Activated CD4-positive, alpha-beta T cell treated with anti-CD3 and anti-CD28 coated beads for 36 hours (primary cell): ENCODE results near the gene FHL2. TPM values are rescaled to one million over a fixed set of nuclear protein-coding genes. Genes with fewer than 3 reads are reported as not detected.

Source experiments
- ATAC-seq: fragments of 200-7000 bp; cut with Tn5 transposase; one replicate; pipeline ENCODE4 v1.10.0; 2021; ENCODE audit warnings: mild to moderate bottlenecking, moderate library complexity
- CTCF ChIA-PET: fragments of 350-600 bp; sonication (Branson Sonifier 250); formaldehyde crosslinking; loops from one replicate; lab custom pipeline; 2021; ENCODE audit warnings: antibody characterized with exemption; lab: Charles Lee
- POLR2A ChIA-PET: fragments of 350-600 bp; sonication (Branson Sonifier 250); formaldehyde crosslinking; loops from one replicate; lab custom pipeline; 2021; ENCODE audit warnings: antibody characterized with exemption, inconsistent platforms; lab: Charles Lee
- DNase-seq: peaks from one replicate; pipeline ENCODE4 v3.0.0-alpha.2; 2020
- H3K27ac Mint-ChIP-seq: one replicate; pipeline ENCODE4 v1.8.0; 2021; ENCODE audit warnings: mixed read lengths
- H3K27me3 Mint-ChIP-seq: one replicate; pipeline ENCODE4 v1.8.0; 2021; ENCODE audit warnings: mixed read lengths
- H3K36me3 Mint-ChIP-seq: one replicate; pipeline ENCODE4 v1.8.0; 2021; ENCODE audit warnings: low read depth, mixed read lengths
- H3K4me1 Mint-ChIP-seq: one replicate; pipeline ENCODE4 v1.8.0; 2021; ENCODE audit warnings: mixed read lengths
- H3K4me3 Mint-ChIP-seq: one replicate; pipeline ENCODE4 v1.8.0; 2021; ENCODE audit warnings: mild to moderate bottlenecking, moderate library complexity, mixed read lengths
- H3K9me3 Mint-ChIP-seq: one replicate; pipeline ENCODE4 v1.8.0; 2021; ENCODE audit warnings: low read depth, mixed read lengths
- intact Hi-C, 2 experiments: fragments of 100-400 bp; cut with DNase I in 1 of 2; cut with micrococcal nuclease in 1 of 2; formaldehyde crosslinking; loops; one replicate each; pipeline versions ENCODE4 v1.14.2 to v1.15.1; 2022 to 2024; cut with DNase I, micrococcal nuclease
- total RNA-seq, 2 experiments: library from RNA; stranded (reverse); gene quantifications; one replicate each; pipeline ENCODE4 v1.2.3, GENCODE V29; 2021

The FHL2 gene
- total RNA-seq, 2 experiments from 2014 or later: 3.9 to 4.7 TPM

DNA sequence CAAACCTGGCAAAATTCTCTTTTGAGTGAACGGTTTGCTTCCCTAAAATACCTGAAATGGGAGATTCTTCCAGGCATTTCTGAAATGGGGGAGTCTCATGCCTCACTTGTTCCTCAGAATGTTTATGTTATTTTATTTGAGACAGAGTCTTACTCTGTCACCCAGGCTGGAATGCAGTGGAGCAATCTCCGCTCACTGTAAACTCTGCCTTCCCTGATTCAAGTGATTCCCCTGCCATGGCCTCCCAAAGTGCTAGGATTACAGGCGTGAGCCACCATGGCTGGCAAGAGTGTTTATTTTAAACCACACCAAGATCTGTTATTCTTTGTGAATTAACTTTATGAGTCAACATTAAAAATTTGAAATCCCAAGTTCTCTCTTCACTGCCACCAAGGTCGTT lies 6.4 kb upstream of the FHL2 start:
- ChIA-PET POLR2A (no interaction called here), CTCF (no interaction called here)
- Mint-ChIP-seq H3K9me3 (no peaks in the 10 kb centered on the region), H3K27ac (no peak overlapping the region), H3K4me1 (no peaks in the 10 kb centered on the region), H3K36me3 (no peaks in the 10 kb centered on the region), H3K27me3 (peaks cover 4% of the 10 kb centered on the region), H3K4me3 (no peak overlapping the region)
- DNase-seq (no peak), ATAC-seq (no peak)
- intact Hi-C loops: no loop called here

DNA sequence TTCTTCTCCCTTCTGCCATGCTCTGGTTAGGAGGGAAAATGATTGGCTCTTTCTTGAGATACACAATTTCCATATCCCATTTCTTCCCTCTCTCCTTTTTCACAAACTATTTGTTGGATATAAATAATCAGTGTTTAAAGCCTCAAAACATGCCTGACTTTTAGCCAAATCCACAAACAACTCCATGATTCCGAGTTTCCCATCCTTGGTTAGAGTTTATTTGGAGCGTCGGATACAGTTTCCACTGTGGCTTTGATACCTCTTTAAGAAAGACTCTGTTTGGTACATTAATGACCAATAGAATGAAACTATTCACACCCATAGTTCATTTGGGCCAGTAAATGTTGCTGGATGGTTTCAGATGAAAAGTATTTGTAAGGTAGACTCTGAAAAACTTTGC lies 5.9 kb upstream of the FHL2 start:
- intact Hi-C loops: no loop called here
- H3K9me3 Mint-ChIP-seq: no peaks in the 10 kb centered on the region
- H3K4me1 Mint-ChIP-seq: no peaks in the 10 kb centered on the region
- no peak for ATAC-seq
- DNase-seq: no peak
- CTCF ChIA-PET: interaction anchor here (1.3 to 1.7 kb wide), 2 partner anchors 11 to 36 kb away, joined by 4 read pairs; no protein-coding TSS in a partner anchor
- H3K27me3 Mint-ChIP-seq: peaks cover 9% of the 10 kb centered on the region
- H3K27ac Mint-ChIP-seq: no peak overlapping the region
- POLR2A ChIA-PET: no interaction called here
- H3K36me3 Mint-ChIP-seq: no peaks in the 10 kb centered on the region
- no peak overlapping the region for H3K4me3 Mint-ChIP-seq

DNA sequence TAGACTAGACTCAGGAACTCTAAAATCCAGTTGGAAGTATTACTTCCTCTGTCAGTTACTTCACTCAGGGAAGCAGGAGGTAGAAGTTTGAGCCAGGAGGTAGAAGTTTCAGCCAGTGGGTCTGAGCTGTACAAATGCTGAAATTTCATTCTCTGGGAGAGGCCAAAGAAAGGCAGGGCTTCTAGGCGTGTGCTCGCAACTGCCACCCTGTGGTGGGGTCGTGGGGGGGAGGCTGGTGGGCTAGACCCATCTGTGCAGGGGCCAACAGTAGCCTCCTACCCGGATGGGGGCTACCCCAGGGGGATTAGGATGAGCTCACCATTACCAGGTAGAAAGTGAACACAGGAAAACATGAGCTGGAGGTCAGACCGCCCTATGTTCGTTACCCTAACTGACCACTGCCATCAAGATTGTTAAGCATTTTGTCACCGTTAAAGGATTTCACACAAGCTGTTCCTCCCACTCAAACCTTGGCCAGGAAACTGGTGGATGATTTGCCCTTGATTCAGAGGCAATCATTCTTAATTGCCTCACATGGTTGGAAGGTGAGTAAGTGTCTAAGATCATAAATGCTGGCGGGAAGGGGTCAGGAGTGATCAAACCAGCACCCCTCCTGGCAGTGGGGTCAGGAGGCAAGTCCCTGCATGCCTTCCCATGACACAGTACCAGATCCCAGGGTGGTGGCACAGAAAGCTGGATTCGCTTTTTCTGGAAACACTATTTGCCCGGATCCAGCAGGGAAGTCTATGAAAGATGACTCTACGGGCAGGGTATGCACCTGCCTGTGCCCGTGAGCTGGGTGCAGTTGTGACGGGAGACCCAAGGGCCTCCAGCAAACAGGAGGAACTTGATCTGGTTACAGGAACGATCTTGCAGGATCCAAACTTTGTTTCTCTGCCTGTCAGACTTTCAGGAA lies 5.2 kb upstream of the FHL2 start:
- Mint-ChIP-seq H3K27me3 (peaks cover 13% of the 10 kb centered on the region), H3K4me1 (no peaks in the 10 kb centered on the region), H3K27ac (no peak overlapping the region), H3K9me3 (no peaks in the 10 kb centered on the region), H3K4me3 (no peak overlapping the region), H3K36me3 (no peaks in the 10 kb centered on the region)
- intact Hi-C loops: no loop called here
- ATAC-seq: no peak
- CTCF ChIA-PET: interaction anchor here (1.1 to 1.7 kb wide), 3 partner anchors 10 to 254 kb away, joined by 3 to 4 read pairs (median 4); no protein-coding TSS in a partner anchor
- POLR2A ChIA-PET: no interaction called here
- DNase-seq: no peak

DNA sequence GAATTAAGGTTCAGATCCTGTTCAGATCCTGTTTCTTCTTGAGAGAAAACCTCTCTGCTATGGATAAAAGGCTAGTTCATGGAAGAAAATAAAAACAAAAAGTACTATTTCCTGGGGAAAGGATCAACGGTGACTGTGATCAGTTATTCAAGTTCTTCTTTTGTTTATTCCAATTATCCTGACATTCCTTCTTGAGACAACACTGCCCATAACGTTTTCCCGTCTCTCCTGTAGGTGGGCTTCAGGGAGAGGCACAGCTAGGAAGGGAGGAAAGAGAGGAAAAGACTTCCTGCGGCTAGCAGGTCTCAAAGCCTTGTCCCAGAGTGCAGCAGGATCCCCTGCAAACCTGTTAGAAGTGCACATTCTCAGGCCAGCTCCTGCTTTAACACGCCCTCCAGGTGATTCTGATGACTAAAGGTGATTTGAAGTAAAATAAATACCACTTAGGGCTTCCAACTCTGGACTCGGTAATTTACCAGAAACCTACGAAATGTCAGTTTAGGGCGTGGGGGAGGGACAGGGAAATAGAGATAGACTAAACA lies 4.5 kb upstream of the FHL2 start:
- H3K27ac Mint-ChIP-seq: no peak overlapping the region
- CTCF ChIA-PET: interaction anchor here (1.1 to 1.7 kb wide), 3 partner anchors 9 to 254 kb away, joined by 3 to 4 read pairs (median 4); no protein-coding TSS in a partner anchor
- POLR2A ChIA-PET: no interaction called here
- no peaks in the 10 kb centered on the region for H3K36me3 Mint-ChIP-seq
- DNase-seq (no peak), ATAC-seq (no peak)
- H3K4me1 Mint-ChIP-seq: no peaks in the 10 kb centered on the region
- no peak overlapping the region for H3K4me3 Mint-ChIP-seq
- no peaks in the 10 kb centered on the region for H3K9me3 Mint-ChIP-seq
- intact Hi-C loops: no loop called here
- peaks cover 11% of the 10 kb centered on the region for H3K27me3 Mint-ChIP-seq

DNA sequence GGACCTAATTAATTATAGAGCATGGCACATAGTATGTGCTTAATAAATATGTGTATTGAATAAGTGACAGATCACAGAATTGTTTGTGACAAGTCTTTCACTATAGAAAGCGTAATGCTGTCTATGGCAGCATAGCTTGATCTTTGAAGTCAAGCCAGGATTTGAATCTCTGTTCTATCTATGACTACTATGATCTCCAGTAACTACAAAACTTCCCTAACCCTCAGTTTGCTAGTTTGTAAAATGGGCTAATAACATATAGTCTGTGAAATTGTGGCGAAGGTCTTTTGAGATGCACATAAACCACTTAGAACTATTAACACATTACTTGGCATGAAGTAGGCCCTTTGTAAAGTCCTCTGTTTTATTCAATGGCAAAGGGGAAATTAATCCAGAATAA lies 4.0 kb upstream of the FHL2 start:
- intact Hi-C loops: no loop called here
- ATAC-seq (no peak), DNase-seq (no peak)
- H3K4me3 Mint-ChIP-seq: no peak overlapping the region
- no peaks in the 10 kb centered on the region for H3K36me3 Mint-ChIP-seq
- H3K9me3 Mint-ChIP-seq: no peaks in the 10 kb centered on the region
- H3K4me1 Mint-ChIP-seq: no peaks in the 10 kb centered on the region
- ChIA-PET POLR2A (no interaction called here), CTCF (no interaction called here)
- peaks cover 10% of the 10 kb centered on the region for H3K27me3 Mint-ChIP-seq
- H3K27ac Mint-ChIP-seq: no peak overlapping the region

DNA sequence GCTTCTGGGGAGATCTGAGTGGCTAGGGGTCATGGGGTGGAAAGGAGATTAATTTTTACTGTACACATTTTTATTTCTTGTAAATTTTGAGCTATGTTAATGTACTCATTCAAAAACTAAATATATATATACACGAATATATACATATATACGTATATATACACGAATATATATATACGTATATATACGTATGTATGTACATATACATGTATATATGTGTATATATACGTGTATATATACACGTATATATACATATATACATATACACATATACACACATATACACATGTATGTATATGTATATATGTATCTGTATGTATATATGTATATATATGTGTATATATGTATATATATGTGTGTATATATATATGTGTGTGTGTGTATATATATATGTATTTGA lies 3.0 kb upstream of the FHL2 start:
- no peak for DNase-seq
- H3K9me3 Mint-ChIP-seq: no peaks in the 10 kb centered on the region

DNA sequence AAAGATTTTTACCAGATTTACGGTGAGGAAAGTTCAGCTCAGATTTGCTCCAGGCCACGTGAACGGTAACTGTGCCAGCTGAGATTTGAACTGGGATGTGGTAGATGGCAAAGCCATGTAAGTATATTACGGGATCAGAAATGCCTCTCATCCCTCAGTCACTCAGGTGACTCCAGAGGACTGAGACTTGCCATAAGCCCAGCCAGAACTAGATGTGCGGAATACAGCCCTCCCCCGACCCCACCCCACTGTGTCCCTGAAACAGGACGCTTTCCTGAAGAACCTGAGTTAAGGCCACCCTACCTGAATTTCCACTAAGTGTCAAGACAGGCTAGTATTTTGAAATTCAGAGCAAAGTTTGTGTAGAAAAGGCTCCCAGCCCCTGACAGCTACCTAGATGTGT lies 1.3 kb upstream of the FHL2 start:
- ChIA-PET CTCF (interaction anchor here (0.7 to 1.3 kb wide), 5 partner anchors 9 to 124 kb away, joined by 3 to 5 read pairs (median 4); no protein-coding TSS in a partner anchor), POLR2A (interaction anchor here (0.8 kb wide), 1 partner anchor 47 kb away, joined by 3 read pairs; no protein-coding TSS in a partner anchor)
- Mint-ChIP-seq H3K27me3 (peaks cover 10% of the 10 kb centered on the region), H3K9me3 (no peaks in the 10 kb centered on the region), H3K27ac (no peak overlapping the region), H3K4me3 (no peak overlapping the region), H3K36me3 (no peaks in the 10 kb centered on the region), H3K4me1 (peaks cover 13% of the 10 kb centered on the region)
- DNase-seq (no peak), ATAC-seq (no peak)
- intact Hi-C loops: no loop called here

More for the DNA sequence above, 3.0 kb upstream of the FHL2 start:
- ATAC-seq: no peak
- H3K27ac Mint-ChIP-seq: no peak overlapping the region
- H3K4me3 Mint-ChIP-seq: no peak overlapping the region
- intact Hi-C loops: no loop called here
- ChIA-PET CTCF (interaction anchor here (0.6 kb wide), 1 partner anchor 548 kb away, joined by 3 read pairs; no protein-coding TSS in a partner anchor), POLR2A (no interaction called here)
- H3K4me1 Mint-ChIP-seq: peaks cover 6% of the 10 kb centered on the region
- H3K36me3 Mint-ChIP-seq: no peaks in the 10 kb centered on the region
- H3K27me3 Mint-ChIP-seq: peaks cover 10% of the 10 kb centered on the region

DNA sequence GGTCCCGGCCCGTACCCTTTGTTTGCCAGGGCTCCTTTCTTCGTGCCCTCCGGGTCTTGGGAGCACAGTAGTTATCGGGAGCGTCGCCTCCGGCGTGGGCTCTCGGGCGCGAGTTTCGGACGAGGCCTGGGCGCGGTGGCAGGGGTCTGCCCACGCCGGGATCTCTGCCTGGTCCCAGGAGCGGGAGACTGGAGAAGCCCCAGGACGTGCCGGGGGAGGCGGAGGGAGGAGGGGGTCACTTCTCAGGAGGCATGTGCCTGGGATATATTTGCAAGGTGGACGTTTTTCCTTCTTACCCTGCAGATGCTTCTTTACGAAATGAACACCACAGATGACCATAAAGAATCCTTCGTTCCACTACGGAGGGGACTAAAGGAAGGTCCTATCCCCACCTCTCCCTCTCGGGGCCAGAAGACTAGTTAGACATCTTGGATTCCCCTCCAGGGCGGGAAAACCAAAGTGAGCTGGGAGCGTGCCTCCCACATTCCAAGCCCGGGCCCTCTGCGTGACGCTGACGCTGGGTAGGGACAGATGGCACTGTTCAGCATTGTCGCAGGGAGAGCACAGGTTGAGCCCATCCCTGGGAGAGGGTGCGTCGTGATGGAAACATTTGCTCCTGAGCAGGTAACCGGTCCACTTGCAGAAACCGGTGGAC lies 483 bp upstream of the FHL2 start:
- ChIA-PET POLR2A (interaction anchor here (0.6 kb wide), 1 partner anchor 32 kb away, joined by 3 read pairs; no protein-coding TSS in a partner anchor), CTCF (interaction anchor here (1.1 to 1.4 kb wide), 5 partner anchors 9 to 125 kb away, joined by 3 to 8 read pairs (median 3); no protein-coding TSS in a partner anchor)
- H3K4me1 Mint-ChIP-seq: peaks cover 13% of the 10 kb centered on the region
- H3K27ac Mint-ChIP-seq: no peak overlapping the region
- H3K36me3 Mint-ChIP-seq: no peaks in the 10 kb centered on the region
- intact Hi-C loops: loop anchor here in 1 of 2 experiments (1.0 to 5.0 kb wide), 5 partner anchors 62 to 688 kb away; partner anchors contain the start of genes C2orf49 and MRPS9
- DNase-seq (no peak), ATAC-seq (no peak)
- H3K4me3 Mint-ChIP-seq: no peak overlapping the region
- H3K27me3 Mint-ChIP-seq: peaks cover 10% of the 10 kb centered on the region
- H3K9me3 Mint-ChIP-seq: no peaks in the 10 kb centered on the region

DNA sequence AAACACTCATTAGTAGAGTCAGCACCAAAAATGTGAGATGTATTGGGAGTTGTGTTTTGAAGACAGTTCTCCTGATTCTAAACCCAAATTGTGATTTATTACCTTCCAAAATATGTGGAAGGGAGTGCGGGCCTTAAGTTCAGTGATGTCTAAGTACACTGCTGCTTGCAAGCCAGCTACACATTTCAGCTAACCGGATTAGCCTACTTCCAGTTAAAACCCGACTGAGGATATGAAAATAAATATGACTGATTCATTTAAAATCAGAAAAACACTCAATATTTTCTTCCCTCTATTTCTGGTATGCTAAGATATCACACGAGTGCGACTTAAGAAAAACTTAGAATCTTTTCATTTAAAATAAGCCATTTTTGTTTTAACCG lies 907 bp downstream of the FHL2 start:
- DNase-seq (no peak), ATAC-seq (no peak)
- intact Hi-C loops: loop anchor here in 1 of 2 experiments (1.0 to 5.0 kb wide), 6 partner anchors 28 to 795 kb away; partner anchors contain the start of gene MRPS9
- H3K27ac Mint-ChIP-seq: peak overlapping the region; percentile 65
- H3K9me3 Mint-ChIP-seq: no peaks in the 10 kb centered on the region
- H3K27me3 Mint-ChIP-seq: peaks cover 10% of the 10 kb centered on the region
- POLR2A ChIA-PET: no interaction called here
- peak overlapping the region; percentile 74 for H3K4me3 Mint-ChIP-seq
- H3K4me1 Mint-ChIP-seq: peaks cover 13% of the 10 kb centered on the region
- CTCF ChIA-PET: interaction anchor here (0.6 to 1.5 kb wide), 6 partner anchors 8 to 124 kb away, joined by 3 to 8 read pairs (median 4); no protein-coding TSS in a partner anchor
- H3K36me3 Mint-ChIP-seq: no peaks in the 10 kb centered on the region

DNA sequence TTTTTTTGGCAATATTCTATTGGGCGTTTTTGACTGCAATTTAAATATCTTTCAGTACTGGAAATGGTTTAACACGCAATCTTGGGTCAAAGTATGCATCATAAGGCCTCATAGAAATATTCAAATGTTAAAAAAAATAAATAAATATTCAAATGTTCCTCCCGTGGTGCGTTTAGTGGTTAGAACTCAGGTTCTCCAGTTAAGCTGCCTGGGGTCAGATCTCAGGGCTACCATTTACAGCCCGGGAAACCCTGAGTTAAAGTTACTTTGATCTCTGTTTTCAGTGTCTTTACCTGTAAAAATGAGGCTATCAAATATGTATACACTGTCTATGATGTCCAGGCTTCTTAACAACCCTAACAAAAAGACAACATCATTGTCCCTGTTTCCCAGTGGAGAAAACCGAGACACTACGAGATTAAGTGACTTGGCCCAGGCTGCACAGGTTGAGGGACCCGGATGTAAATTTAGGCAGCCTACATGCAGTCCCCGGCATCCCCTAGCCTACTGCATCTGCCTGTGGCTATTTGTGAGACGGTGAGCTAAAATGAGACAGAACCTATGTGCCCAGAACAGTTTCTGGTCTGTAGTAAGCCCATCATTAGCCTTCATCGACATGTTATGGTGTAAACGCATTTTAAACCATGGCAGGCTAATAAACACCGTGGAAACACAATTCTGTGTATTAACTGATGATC lies 1.7 kb downstream of the FHL2 start:
- H3K36me3 Mint-ChIP-seq: no peaks in the 10 kb centered on the region
- no peak for DNase-seq
- H3K27me3 Mint-ChIP-seq: peaks cover 10% of the 10 kb centered on the region
- no peaks in the 10 kb centered on the region for H3K9me3 Mint-ChIP-seq
- H3K4me3 Mint-ChIP-seq: peak overlapping the region; percentile 36
- ChIA-PET POLR2A (no interaction called here), CTCF (interaction anchor here (1.5 kb wide), 1 partner anchor 21 kb away, joined by 5 read pairs; no protein-coding TSS in a partner anchor)
- intact Hi-C loops: loop anchor here in 1 of 2 experiments (2.0 to 5.0 kb wide), 5 partner anchors 70 to 796 kb away; partner anchors contain the start of gene MRPS9
- peaks cover 13% of the 10 kb centered on the region for H3K4me1 Mint-ChIP-seq
- no peak overlapping the region for H3K27ac Mint-ChIP-seq
- no peak for ATAC-seq
